Measurements from ENCODE around the gene PTPRT. TPM values are rescaled to one million over a fixed set of nuclear protein-coding genes. Genes with fewer than 3 reads are reported as not detected.

PTPRT gene
- total and polyA plus RNA-seq, 7 donors = under 0.01 to 0.09 (median 0.03) TPM; not detected in 1

DNA sequence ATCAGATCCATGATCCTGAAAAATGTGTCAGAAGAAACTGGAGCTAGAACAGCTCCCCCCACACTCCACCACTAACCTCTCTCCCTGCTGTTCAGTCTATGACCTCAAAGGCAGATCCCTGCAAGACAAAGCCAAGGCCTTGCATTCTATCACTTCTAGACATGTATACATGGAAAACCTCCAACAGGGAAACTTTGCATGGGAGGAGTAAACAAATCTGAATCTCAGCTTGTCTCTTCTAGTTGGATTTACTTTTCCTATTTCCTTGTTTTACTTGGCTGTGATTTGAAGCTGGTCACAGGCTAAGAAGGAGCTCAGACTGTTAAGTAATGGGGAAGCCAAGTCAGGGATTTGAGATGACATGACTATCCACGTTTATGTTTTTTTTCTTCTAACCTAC is 1114.8 kb downstream of the PTPRT start:
- Histone ChIP-seq H3K27ac (no peak overlapping the region), H3K27me3 (ENCODE audit: insufficient read depth in 3 of 3, low read length in 2 of 3) (no peaks in the 10 kb centered on the region), H3K4me1 (no peaks in the 10 kb centered on the region), H3K36me3 (ENCODE audit: insufficient read depth in 1 of 2, low read depth in 1 of 2) (no peaks in the 10 kb centered on the region), H3K4me3 (no peak overlapping the region), H3K9me3 (no peaks in the 10 kb centered on the region)
- intact Hi-C loops (cut with DNase I) = no loop called here
- TF ChIP-seq CTCF (IDR thresholded peaks at IDR 0.05) = no peak
- no peak for ATAC-seq
- WGBS, 3 donors = 39 to 45% (median 44%) methylated on average over 1 of the region's 1 CpG
- DNase-seq = no peak

- TF ChIP-seq CTCF (IDR thresholded peaks at IDR 0.05) = no peak
- no peak for ATAC-seq
- Histone ChIP-seq H3K36me3 (ENCODE audit: insufficient read depth in 1 of 2, low read depth in 1 of 2) (no peaks in the 10 kb centered on the region), H3K27me3 (ENCODE audit: insufficient read depth in 3 of 3, low read length in 2 of 3) (no peaks in the 10 kb centered on the region), H3K27ac (no peak overlapping the region), H3K4me1 (no peaks in the 10 kb centered on the region), H3K4me3 (no peak overlapping the region), H3K9me3 (no peaks in the 10 kb centered on the region)
- WGBS, 3 donors = 16 to 18% (median 16%) methylated on average over 3 of the region's 3 CpGs
- DNase-seq = no peak
- intact Hi-C loops (cut with DNase I) = no loop called here
These were observed 1122.1 kb downstream of the PTPRT start for GRCh38 chr20:42067596-42067995.

- Histone ChIP-seq H3K27me3 (ENCODE audit: insufficient read depth in 3 of 3, low read length in 2 of 3) (no peaks in the 10 kb centered on the region), H3K4me3 (no peak overlapping the region), H3K4me1 (no peaks in the 10 kb centered on the region), H3K36me3 (ENCODE audit: insufficient read depth in 1 of 2, low read depth in 1 of 2) (no peaks in the 10 kb centered on the region), H3K27ac (no peak overlapping the region), H3K9me3 (no peaks in the 10 kb centered on the region)
- ATAC-seq (no peak), DNase-seq (no peak)
- intact Hi-C loops (cut with DNase I) = no loop called here
- TF ChIP-seq CTCF (IDR thresholded peaks at IDR 0.05) = no peak
- 53 to 77% (median 76%) methylated on average over 5 of the region's 5 CpGs for WGBS, 3 donors
These were observed 1122.5 kb downstream of the PTPRT start for GRCh38 chr20:42067174-42067573.

GRCh38 chr20:42063141-42063540 is 1126.6 kb downstream of the PTPRT start:
- Histone ChIP-seq H3K4me1 (no peaks in the 10 kb centered on the region), H3K27me3 (ENCODE audit: insufficient read depth in 3 of 3, low read length in 2 of 3) (no peaks in the 10 kb centered on the region), H3K9me3 (no peaks in the 10 kb centered on the region), H3K4me3 (no peak overlapping the region), H3K27ac (no peak overlapping the region), H3K36me3 (ENCODE audit: insufficient read depth in 1 of 2, low read depth in 1 of 2) (no peaks in the 10 kb centered on the region)
- no peak for DNase-seq
- intact Hi-C loops (cut with DNase I) = no loop called here
- no peak for ATAC-seq
- TF ChIP-seq CTCF (IDR thresholded peaks at IDR 0.05) = no peak
- WGBS, 3 donors = 67 to 72% (median 68%) methylated on average over 4 of the region's 4 CpGs

GRCh38 chr20:42053350-42053749 is 1136.4 kb downstream of the PTPRT start:
- no peak for TF ChIP-seq CTCF (IDR thresholded peaks at IDR 0.05)
- intact Hi-C loops (cut with DNase I) = no loop called here
- WGBS, 3 donors = 69 to 72% (median 70%) methylated on average over 3 of the region's 3 CpGs

More at GRCh38 chr20:42053350-42053749, 1136.4 kb downstream of the PTPRT start:
- H3K36me3 ChIP-seq (ENCODE audit: insufficient read depth in 1 of 2, low read depth in 1 of 2) = no peaks in the 10 kb centered on the region
- H3K27me3 ChIP-seq (ENCODE audit: insufficient read depth in 3 of 3, low read length in 2 of 3) = no peaks in the 10 kb centered on the region
- no peak overlapping the region for H3K27ac ChIP-seq
- H3K4me1 ChIP-seq = no peaks in the 10 kb centered on the region
- no peak overlapping the region for H3K4me3 ChIP-seq
- H3K9me3 ChIP-seq = no peaks in the 10 kb centered on the region
- DNase-seq = no peak
- ATAC-seq = no peak
